Lung microvascular endothelial cell (primary cell): ENCODE data around the gene BUD31. TPM values are rescaled to one million over a fixed set of nuclear protein-coding genes. Genes with fewer than 3 reads are reported as not detected.

ENCODE experiments used
- DNase-seq, 2 donors: peaks; one replicate each; pipeline versions ENCODE4 v3.0.0 to v3.0.0-alpha.2; 2010; ENCODE audit warnings: low read depth in 2 of 2
- total RNA-seq: library from RNA; depleted of rRNA; stranded (reverse); fragments of >200 nt; gene quantifications from 2 replicates; pipeline ENCODE4 v1.2.1, GENCODE V29; 2014

The BUD31 gene
- total RNA-seq, 1 donor from 2014 or later = 75.0 TPM

- DNase-seq = no peak
Measured at GRCh38 chr7:99397297-99397983, 11.3 kb upstream of the BUD31 start.

GRCh38 chr7:99398891-99399445, 9.8 kb upstream of the BUD31 start:
- DNase-seq = no peak

GRCh38 chr7:99399597-99399996, 9.2 kb upstream of the BUD31 start:
- DNase-seq = no peak

GRCh38 chr7:99402854-99403253, 5.9 kb upstream of the BUD31 start:
- DNase-seq = no peak

DNA sequence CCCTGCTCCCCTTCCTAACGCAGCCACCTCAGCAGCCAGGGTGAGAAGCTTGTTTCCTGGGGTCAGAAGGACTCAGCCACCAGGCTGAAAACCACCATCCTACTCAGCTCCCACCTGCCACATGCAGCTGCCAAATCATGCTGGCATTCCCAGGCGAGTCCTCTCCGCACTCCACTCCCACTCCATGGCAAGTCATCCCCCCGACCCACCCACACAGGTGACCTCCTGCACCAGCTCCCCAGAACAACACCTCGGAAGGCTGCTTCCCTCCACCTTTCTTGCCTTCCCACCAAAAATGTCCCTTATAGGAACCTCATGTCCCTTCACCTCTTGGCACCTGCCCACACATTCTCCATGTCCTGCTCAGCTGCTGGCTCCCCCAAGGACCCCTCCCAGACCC, 5.0 kb upstream of the BUD31 start:
- no peak for DNase-seq

GRCh38 chr7:99404235-99404976, 4.4 kb upstream of the BUD31 start:
- no peak for DNase-seq

- DNase-seq = no peak
Measured at GRCh38 chr7:99404977-99405320, 3.8 kb upstream of the BUD31 start.

- DNase-seq = peak in 1 of 2 donors; percentile 13
Measured at GRCh38 chr7:99406557-99406956, 2.2 kb upstream of the BUD31 start.

DNA sequence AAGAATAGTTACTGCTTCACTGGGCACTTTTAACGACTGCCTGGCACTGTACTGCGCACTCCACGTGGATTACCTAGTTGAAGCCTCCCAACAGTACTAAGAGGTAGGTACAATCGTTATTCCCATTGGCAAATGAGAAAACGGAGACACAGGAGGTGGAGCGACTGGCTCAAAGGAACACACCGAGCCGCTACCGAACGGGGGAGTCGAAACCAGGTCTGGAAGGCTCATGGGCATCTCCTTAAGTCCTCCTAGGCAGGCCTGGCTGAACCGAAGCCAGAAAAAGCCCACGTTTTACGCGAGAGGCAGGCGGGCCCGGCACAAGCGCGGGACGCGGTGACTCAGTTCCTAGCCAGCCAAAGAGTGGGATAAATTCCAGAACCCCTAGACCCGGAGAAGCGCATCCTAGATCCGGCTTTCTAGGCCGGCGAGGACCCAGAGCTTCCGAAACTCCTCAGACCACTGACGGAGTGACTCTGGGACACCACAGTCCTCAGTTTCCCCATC, 844 bp upstream of the BUD31 start:
- DNase-seq = peak; percentile 67 to 82

DNA sequence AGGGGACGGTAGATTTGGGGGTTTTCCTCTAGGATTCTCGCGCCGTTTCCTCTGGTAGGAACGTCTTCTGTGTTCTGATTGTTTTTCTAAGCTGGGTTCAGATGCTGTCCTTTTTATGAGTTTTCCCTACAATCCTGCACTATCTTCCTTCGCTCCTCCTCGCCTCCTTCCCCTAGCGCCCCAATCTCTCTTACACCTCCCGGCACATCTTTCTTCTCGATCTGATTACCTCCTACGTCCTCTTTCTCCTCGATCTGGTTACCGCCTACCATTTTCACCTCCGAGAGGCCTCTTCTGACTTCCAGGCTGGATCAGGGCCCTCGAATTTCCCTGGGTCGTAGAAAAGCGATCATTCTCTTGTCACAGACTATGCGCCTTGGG, 413 bp downstream of the BUD31 start:
- peak; percentile 21 to 33 for DNase-seq

GRCh38 chr7:99409806-99410205, 1.0 kb downstream of the BUD31 start:
- peak in 1 of 2 donors; percentile 18 for DNase-seq

- DNase-seq = no peak
Measured at GRCh38 chr7:99410635-99411034, 1.9 kb downstream of the BUD31 start.

- DNase-seq = peak; percentile 51 to 74
Measured at GRCh38 chr7:99415513-99416127, 6.9 kb downstream of the BUD31 start.

GRCh38 chr7:99418260-99418659, 9.5 kb downstream of the BUD31 start:
- DNase-seq = no peak

GRCh38 chr7:99419323-99420021, 10.7 kb downstream of the BUD31 start:
- no peak for DNase-seq

DNA sequence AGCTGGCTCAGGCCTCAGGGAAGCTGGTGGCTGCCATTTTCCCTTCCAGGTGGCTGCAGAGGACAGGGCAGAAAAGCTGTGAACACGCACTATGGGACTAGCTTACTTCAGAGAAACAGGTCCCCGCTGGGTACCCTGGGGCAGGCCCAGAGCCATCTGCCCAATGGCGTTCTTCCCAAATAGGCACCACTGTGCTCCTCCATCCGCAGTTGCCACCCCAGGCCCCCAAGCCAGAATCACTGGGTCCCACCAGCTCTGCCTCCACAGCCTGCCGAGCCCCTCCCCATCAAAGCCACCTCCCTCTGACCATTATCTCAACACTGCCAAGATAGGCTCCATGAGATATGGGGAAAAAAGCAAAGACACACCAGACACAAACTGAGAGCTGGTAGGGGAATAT, 11.4 kb downstream of the BUD31 start:
- no peak for DNase-seq

GRCh38 chr7:99420986-99421385, 12.2 kb downstream of the BUD31 start:
- DNase-seq = no peak

DNA sequence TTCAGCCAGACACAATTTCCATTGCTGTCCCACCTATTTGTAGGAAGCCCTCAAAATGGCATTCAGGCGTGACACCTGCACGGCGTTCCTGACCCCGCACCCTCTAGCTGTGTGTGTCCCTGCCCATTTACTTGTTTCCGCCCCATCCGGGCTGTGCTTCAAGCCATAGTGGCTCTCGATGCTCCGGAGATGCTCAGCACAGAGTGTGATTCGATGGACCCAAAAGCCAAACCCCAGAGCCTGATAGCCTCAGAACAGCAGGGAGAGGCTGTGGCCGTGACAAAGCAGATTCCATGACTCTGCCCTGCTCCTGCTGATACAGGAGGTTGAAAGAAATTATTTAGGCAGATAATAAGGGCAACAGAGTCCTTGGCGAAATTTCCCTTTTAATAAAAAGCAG, 13.4 kb downstream of the BUD31 start:
- no peak for DNase-seq

DNA sequence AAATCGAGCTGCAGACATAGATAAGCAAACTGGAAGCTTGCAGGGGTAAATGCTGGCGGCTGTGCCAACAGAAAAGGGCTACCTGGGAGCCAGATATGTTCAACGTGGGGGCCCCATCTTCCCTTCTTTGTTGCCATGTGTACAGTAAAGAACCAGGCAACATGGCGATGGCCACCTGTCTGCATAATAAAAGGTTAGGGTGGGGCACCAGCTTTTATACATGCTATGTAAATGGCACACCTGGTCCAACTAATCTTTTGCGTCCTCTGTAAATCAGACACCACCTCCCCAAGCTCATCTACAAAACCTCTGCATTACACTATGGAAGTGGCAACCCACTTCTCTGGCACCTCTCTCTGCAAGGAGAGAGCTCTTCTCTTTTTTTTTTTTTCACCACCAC, 13.9 kb downstream of the BUD31 start:
- DNase-seq = no peak

DNA sequence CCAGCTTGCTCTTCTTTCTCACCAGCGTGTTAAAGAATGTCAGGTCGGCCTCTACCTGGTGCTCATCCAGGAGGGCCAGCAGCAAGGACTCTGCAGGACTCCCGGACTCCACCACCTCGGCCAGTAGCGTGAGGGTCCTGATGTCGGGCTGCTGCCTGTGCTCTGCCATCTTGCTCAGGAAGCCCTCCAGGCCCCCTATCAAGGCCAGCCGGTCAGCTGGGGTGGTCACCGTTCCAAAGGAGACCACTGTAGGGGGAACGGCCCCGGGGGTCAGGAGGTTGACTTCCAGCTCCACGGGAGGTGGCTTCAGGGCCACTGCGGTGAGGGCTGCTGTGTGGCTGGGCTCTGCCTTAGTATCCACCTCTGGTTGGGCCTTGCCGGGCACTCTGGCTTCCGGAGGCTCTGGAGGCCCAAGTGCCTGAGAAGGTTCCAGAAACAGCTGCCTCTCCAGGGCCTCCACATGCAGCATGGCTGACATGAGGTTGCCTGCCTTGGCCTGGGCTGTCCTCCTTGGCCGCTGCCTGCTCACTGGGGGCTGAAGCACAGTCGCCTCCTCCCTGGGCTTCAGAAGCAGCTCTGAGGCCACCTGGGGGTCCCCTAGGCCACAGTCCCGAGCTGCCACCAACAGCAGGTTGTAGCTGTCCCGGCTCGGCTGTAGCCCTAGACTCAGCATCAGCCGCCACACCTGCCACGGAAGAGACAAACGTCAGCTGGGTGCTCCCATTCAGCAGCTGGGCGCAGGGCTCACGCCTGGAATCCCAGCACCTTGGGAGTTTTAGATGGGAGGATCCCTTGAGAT, 16.4 kb downstream of the BUD31 start:
- no peak for DNase-seq
